LNCaP clone FGC (cell line): Measurements from ENCODE around the gene OTX1.

Experiments used
- DNase-seq: peaks from one replicate; pipeline ENCODE4 v3.0.0-alpha.2; 2011; ENCODE audit warnings: low read depth
- H3K4me3 ChIP-seq: 2 replicates; pipeline ENCODE4 v1.5.1; 2011; ENCODE audit warnings: mild to moderate bottlenecking, low read depth, low read length, control low read depth
- TF ChIP-seq, protein P1 (sequence below): IDR thresholded peaks from 2 replicates; pipeline ENCODE4 v1.5.1; 2012; ENCODE audit warnings: mild to moderate bottlenecking; ENCODE audit not compliant: control insufficient read depth, insufficient read depth; ENCODE audit errors: extremely low read depth

Gene OTX1

DNA sequence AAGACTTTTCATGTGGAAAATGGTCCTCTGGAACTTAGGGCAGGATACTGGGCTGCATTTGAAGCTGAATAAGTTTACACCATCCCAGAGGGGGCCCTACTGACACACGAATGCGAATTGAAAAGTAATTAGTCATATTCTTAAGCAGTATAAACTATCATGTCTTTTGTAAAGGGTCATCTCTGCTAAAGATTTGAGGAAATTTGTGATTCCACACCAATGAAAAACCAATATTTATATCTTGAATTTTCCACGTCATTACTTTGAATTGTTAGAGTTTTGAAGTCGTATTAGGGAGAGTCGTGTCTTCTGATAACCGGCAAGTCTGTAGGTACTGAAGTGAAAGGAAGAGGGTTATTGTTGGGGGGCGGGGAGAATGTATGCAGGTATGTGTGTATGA, 4.1 kb upstream of the OTX1 start:
- TF ChIP-seq, protein P1, sequence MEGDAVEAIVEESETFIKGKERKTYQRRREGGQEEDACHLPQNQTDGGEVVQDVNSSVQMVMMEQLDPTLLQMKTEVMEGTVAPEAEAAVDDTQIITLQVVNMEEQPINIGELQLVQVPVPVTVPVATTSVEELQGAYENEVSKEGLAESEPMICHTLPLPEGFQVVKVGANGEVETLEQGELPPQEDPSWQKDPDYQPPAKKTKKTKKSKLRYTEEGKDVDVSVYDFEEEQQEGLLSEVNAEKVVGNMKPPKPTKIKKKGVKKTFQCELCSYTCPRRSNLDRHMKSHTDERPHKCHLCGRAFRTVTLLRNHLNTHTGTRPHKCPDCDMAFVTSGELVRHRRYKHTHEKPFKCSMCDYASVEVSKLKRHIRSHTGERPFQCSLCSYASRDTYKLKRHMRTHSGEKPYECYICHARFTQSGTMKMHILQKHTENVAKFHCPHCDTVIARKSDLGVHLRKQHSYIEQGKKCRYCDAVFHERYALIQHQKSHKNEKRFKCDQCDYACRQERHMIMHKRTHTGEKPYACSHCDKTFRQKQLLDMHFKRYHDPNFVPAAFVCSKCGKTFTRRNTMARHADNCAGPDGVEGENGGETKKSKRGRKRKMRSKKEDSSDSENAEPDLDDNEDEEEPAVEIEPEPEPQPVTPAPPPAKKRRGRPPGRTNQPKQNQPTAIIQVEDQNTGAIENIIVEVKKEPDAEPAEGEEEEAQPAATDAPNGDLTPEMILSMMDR, result no peak
- no peak overlapping the region for H3K4me3 ChIP-seq
- DNase-seq, result no peak

DNA sequence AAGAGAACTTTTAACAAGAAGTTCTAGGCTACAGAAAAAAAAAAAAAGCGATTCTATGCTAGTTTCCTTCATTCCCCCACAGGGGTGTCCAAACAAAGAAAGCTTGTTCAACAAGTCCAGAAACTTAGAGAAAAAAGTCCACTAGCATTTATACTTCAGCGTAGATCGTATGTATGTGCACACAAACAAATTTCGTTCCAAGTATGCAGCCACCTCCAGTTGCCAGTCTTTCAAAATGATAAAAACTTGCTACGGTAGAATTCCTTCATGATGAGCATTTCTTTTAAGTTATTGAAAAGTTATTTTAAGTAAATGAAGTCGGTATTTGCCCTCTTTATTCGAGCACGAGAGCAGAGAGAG, 3.7 kb upstream of the OTX1 start:
- DNase-seq, result no peak
- TF ChIP-seq, protein P1, result no peak
- H3K4me3 ChIP-seq, result no peak overlapping the region

DNA sequence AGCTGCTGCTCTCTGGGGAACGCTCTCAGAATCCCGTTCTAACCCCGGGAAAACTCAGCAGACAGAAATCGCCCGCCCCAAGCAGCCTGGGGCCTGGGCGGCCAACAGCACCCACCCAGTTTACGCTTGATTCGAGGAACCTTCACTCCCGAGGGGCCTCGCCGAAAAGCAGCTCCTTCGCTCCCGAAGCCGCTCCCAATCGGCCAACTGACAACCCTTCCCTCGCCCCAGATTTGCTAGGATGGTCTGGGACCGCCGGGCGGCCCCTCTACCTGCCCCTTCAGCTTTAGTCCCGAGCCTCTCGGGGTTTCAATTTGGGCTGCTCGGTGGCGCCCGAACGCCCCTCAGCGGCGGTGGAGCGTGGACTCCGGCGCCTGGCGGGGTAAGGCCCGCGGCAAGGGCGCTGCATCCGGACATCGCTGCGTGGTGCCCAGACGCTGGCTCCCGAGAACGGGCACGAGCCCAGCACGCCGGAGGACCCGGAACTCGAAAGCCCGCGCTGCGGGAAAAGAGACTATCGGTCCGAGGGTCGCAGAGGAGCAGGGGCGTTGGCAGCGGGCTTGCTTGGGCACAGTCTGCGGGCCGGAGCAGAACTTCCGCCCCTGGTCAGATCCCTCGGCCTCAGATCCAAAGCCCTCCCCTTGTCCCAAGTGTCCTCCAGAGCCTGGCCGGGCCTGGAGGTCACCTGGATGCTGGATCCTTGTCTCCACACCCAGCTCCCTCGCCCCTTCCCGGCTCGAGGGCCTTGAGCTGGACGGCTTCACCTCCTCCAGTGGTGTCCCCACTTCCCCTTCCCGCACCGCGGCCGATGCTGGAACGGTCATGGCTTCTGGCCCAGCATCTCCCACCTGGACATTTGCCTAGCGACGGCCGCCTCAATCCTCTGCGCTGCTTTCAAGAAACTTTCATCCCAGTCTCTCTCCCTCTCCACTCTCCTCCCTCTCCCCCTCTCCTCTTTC, 3.0 kb upstream of the OTX1 start:
- no peak for DNase-seq
- no peak overlapping the region for H3K4me3 ChIP-seq
- TF ChIP-seq, protein P1, result no peak

DNA sequence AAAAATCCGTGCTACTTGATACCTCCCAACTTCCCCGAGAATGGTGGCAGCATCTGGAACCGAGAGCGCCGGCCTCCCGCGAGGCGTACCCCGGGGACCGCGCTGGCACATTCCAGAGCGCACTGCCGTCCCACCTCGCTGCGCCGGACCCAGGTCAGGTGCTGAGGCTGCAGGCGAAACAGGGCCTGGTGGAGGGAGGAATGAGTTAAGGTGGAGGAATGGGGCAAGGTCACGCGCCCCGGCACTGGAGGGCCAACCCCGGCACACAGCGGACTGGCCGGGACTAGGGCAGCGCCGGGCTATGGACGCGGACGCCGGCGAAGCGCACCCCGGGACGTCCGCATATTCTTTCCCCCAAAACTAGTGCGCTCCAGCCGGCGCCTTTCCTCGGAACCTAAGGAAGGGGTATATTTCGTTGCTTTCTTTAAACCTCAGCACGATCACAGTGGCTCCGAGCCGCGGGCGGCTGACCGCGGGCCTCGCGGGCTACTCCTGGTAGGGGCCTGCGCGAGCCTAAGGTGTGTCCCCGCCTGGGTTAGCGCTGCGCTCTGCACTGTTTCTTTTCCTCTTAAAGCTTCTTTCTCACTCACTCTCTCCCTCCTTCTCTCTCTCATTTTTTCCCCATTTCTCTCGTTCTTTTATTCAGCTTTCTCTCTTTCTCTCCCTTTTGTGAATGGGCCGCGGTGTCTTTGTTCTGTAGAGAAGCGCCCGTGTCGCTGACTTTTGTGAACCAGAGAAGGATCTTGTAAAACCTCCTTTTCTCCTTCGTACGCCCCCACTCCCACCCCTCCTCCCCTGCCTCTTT, 2.1 kb upstream of the OTX1 start:
- no peak overlapping the region for H3K4me3 ChIP-seq
- DNase-seq, result no peak
- TF ChIP-seq, protein P1, result no peak

DNA sequence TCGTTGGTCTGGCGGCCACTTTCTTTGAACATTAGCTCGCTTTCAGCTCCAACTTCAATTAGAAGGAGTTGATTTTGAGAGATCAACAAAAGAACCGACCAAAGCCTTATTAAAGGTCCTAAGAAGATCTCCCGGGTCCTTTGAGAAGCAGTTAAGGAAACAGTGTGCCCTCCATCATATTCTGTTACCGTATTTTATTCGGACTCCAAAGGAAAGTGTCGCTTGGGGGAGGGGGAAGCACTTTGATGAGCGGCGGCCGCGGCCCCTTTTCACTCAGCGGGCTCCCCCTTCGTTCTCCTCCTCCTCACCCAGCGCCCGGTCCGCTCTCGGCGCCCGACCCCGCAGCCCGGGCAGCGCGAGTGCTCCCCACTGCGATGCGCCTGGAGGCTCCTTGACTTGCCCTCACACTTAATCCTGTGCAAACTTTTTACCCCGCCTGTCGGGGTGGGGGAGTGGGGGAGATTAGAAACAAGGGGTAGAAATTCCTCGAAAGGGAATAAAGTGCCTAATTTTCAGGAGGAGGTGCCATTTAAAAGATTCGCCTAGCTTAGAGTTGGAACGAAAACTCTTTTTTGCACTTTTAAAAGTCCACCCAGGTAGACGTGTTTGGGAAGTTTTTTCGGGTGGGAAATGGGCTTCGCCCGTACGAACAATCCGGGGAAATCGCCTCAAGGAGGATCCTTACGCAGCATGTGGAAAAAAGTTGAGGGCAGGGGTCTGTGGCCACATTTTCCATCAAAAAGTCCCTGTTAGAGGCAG, 1.2 kb upstream of the OTX1 start:
- H3K4me3 ChIP-seq, result peak overlapping the region; percentile 54
- DNase-seq, result no peak
- TF ChIP-seq, protein P1, result no peak

DNA sequence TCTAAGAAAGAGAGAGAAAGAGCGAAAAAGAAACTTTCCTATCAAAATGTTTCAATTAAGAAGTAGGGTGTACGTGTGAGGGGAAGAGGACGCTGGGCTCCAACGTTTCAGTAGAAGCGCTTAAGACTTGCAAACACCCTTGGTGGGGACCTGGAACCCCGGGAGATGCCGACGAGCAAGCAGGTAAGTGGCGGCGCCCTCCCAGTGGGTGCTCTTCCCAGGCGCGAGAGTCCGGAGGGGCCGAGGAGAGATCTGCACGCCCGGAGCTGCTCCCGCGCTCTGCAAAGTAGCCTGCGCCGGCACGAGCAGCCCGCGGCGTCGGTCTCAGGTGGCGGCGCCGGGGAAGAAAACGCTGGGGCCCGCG, 678 bp upstream of the OTX1 start:
- no peak for DNase-seq
- TF ChIP-seq, protein P1, result no peak
- peak overlapping the region; percentile 54 for H3K4me3 ChIP-seq
